Liver (tissue), 9 donors: Measurements from ENCODE around the gene ENKD1. TPM values are rescaled to one million over a fixed set of nuclear protein-coding genes. Genes with fewer than 3 reads are reported as not detected.

Experiments used
- DNase-seq: peaks from one replicate; pipeline ENCODE4 v3.0.0-alpha.2; 2017; ENCODE audit warnings: low spot score
- H3K27ac ChIP-seq, 2 donors: one replicate each; pipeline ENCODE4 v1.7.0; 2013; ENCODE audit warnings: inconsistent platforms in 2 of 2, low read length in 2 of 2, control low read depth in 1 of 2, low read depth in 1 of 2, mild to moderate bottlenecking in 1 of 2
- H3K27me3 ChIP-seq, 4 donors: one replicate each; pipeline versions ENCODE4 v1.6.1 to v1.7.0; 2013; ENCODE audit warnings: low read length in 3 of 4, inconsistent platforms in 1 of 4, mild to moderate bottlenecking in 1 of 4, moderate library complexity in 1 of 4; ENCODE audit not compliant: control insufficient read depth in 4 of 4, insufficient read depth in 4 of 4
- H3K36me3 ChIP-seq, 4 donors: one replicate each; pipeline versions ENCODE4 v1.6.1 to v1.7.0; 2013; ENCODE audit warnings: low read length in 3 of 4, mild to moderate bottlenecking in 3 of 4, low read depth in 1 of 4, moderate library complexity in 1 of 4; ENCODE audit not compliant: control insufficient read depth in 4 of 4, insufficient read depth in 3 of 4
- H3K4me1 ChIP-seq, 4 donors: one replicate each; pipeline versions ENCODE4 v1.6.1 to v1.7.0; 2013; ENCODE audit warnings: low read length in 3 of 4, mild to moderate bottlenecking in 3 of 4, moderate library complexity in 1 of 4; ENCODE audit not compliant: control insufficient read depth in 4 of 4, insufficient read depth in 4 of 4
- H3K4me3 ChIP-seq, 3 donors: one replicate each; pipeline versions ENCODE4 v1.6.1 to v1.7.0; 2013; ENCODE audit warnings: low read length in 3 of 3, control low read depth in 1 of 3, low read depth in 1 of 3, mild to moderate bottlenecking in 1 of 3
- H3K9ac ChIP-seq, 2 donors: one replicate each; pipeline ENCODE4 v1.7.0; 2013; ENCODE audit warnings: low read length in 2 of 2, mild to moderate bottlenecking in 2 of 2, moderate library complexity in 2 of 2, control low read depth in 1 of 2, low read depth in 1 of 2
- H3K9me3 ChIP-seq, 4 donors: one replicate each; pipeline versions ENCODE4 v1.6.1 to v1.7.0; 2013; ENCODE audit warnings: low read length in 3 of 4; ENCODE audit not compliant: control insufficient read depth in 4 of 4
- ATF3 ChIP-seq: IDR thresholded peaks from 2 replicates; pipeline ENCODE4 v1.6.1; 2016; ENCODE audit warnings: antibody characterized with exemption
- CTCF ChIP-seq: fragments of 150-350 bp; IDR thresholded peaks from 2 replicates; pipeline ENCODE4 v1.5.1; 2017; ENCODE audit warnings: improper control_type of control experiment, low read depth, low read length; ENCODE audit not compliant: missing input control
- EGR1 ChIP-seq, 2 donors: IDR thresholded peaks; 2 replicates each; pipeline ENCODE4 v1.6.1; 2016 to 2018; ENCODE audit warnings: antibody characterized with exemption in 2 of 2, low read depth in 2 of 2
- FOXA1 ChIP-seq: IDR thresholded peaks from 2 replicates; pipeline ENCODE4 v1.6.1; 2016; ENCODE audit warnings: antibody characterized with exemption
- FOXA2 ChIP-seq: IDR thresholded peaks from 2 replicates; pipeline ENCODE4 v1.6.1; 2016; ENCODE audit warnings: antibody characterized with exemption
- GABPA ChIP-seq, 2 donors: IDR thresholded peaks in 1 of 2; conservative IDR thresholded peaks in 1 of 2; 2 replicates each; pipeline ENCODE4 v1.6.1; 2016; ENCODE audit warnings: antibody characterized with exemption in 2 of 2, mild to moderate bottlenecking in 1 of 2, moderate library complexity in 1 of 2
- HNF4A ChIP-seq, 2 donors: conservative IDR thresholded peaks; 2 replicates each; pipeline ENCODE4 v1.6.1; 2016; ENCODE audit warnings: antibody characterized with exemption in 2 of 2, mild to moderate bottlenecking in 2 of 2
- HNF4G ChIP-seq: IDR thresholded peaks from 2 replicates; pipeline ENCODE4 v1.6.1; 2016; ENCODE audit warnings: antibody characterized with exemption
- JUND ChIP-seq, 2 donors: IDR thresholded peaks; 2 replicates each; pipeline ENCODE4 v1.6.1; 2016; ENCODE audit warnings: antibody characterized with exemption in 2 of 2
- MAX ChIP-seq: IDR thresholded peaks from 2 replicates; pipeline ENCODE4 v1.6.1; 2016; ENCODE audit warnings: antibody characterized with exemption
- NR2F2 ChIP-seq: IDR thresholded peaks from 2 replicates; pipeline ENCODE4 v1.6.1; 2016; ENCODE audit warnings: antibody characterized with exemption
- RAD21 ChIP-seq, 2 donors: IDR thresholded peaks; 2 replicates each; pipeline ENCODE4 v1.6.1; 2016; ENCODE audit warnings: antibody characterized with exemption in 2 of 2, mild to moderate bottlenecking in 2 of 2
- REST ChIP-seq: IDR thresholded peaks from 2 replicates; pipeline ENCODE4 v1.6.1; 2016; ENCODE audit warnings: antibody characterized with exemption, mild to moderate bottlenecking
- RXRA ChIP-seq, 2 donors: IDR thresholded peaks; 2 replicates each; pipeline ENCODE4 v1.6.1; 2017 to 2018; ENCODE audit warnings: antibody characterized with exemption in 2 of 2, mild to moderate bottlenecking in 1 of 2
- SP1 ChIP-seq: IDR thresholded peaks from 2 replicates; pipeline ENCODE4 v1.6.1; 2018; ENCODE audit warnings: antibody characterized with exemption, mild to moderate bottlenecking
- TAF1 ChIP-seq: conservative IDR thresholded peaks from 2 replicates; pipeline ENCODE4 v1.6.1; 2016; ENCODE audit warnings: antibody characterized with exemption, mild to moderate bottlenecking
- YY1 ChIP-seq: IDR thresholded peaks from 2 replicates; pipeline ENCODE4 v1.6.1; 2016; ENCODE audit warnings: antibody characterized with exemption, mild to moderate bottlenecking
- ZBTB33 ChIP-seq: IDR thresholded peaks from 2 replicates; pipeline ENCODE4 v1.6.1; 2016; ENCODE audit warnings: antibody characterized with exemption
- WGBS: extraction: QIAGEN DNeasy Blood & Tissue Kit; methylation state at CpG from one replicate; pipeline ENCODE4 v1.1.7; 2013; 5-methylcytosine and 5-hydroxymethylcytosine counted together
- polyA plus RNA-seq, 2 donors: library from polyadenylated mRNA; stranded (reverse) in 1 of 2; unstranded in 1 of 2; fragments of 200-250 nt in 1 of 2; fragments of >200 nt in 1 of 2; fragmentation: Nextera tagmentation in 1 of 2; extraction: Ambion mirVana in 1 of 2; gene quantifications; one replicate each; pipeline versions ENCODE4 v1.2.1 to v1.2.3, GENCODE V29; 2013 to 2015
- total RNA-seq, 2 donors: library from RNA; depleted of rRNA; stranded (reverse); fragments of >200 nt; gene quantifications; one replicate each; pipeline ENCODE4 v1.2.3, GENCODE V29; 2014
- donor health status: healthy.
- donor health status: healthy.
- donor health status: healthy.
- donor health status: healthy.
- donor health status: healthy.

ENKD1 gene
- total and polyA plus RNA-seq, 4 donors: 2.6 to 7.8 (median 4.7) TPM

- WGBS: 97% methylated on average over 1 of the region's 1 CpG
- no peak for DNase-seq
- no peak for TF ChIP-seq EGR1 (IDR thresholded peaks at IDR 0.05; ENCODE audit: low read depth in 2 of 2)
- TF ChIP-seq HNF4A (conservative IDR thresholded peaks at IDR 0.05): no peak
- TF ChIP-seq YY1: no peak
- no peak for TF ChIP-seq FOXA1
- no peak for TF ChIP-seq REST
- no peak for TF ChIP-seq HNF4G
- TF ChIP-seq JUND (IDR thresholded peaks at IDR 0.05): no peak
- TF ChIP-seq TAF1: no peak
- TF ChIP-seq ZBTB33: no peak
- no peak for TF ChIP-seq NR2F2
- no peak for TF ChIP-seq FOXA2
- TF ChIP-seq GABPA (IDR thresholded peaks at IDR 0.05 in 1 of 2, conservative IDR thresholded peaks at IDR 0.05 in 1 of 2): no peak
- TF ChIP-seq ATF3: no peak
- TF ChIP-seq MAX: no peak
- TF ChIP-seq RXRA (IDR thresholded peaks at IDR 0.05): no peak
- TF ChIP-seq SP1: no peak
These were observed 34.9 kb upstream of the ENKD1 start for GRCh38 chr16:67701420-67701819.

GRCh38 chr16:67699265-67699664 is 32.7 kb upstream of the ENKD1 start:
- Histone ChIP-seq H3K4me3 (no peak overlapping the region), H3K4me1 (peaks cover 0 to 20% (median 10%) of the 10 kb centered on the region in 4 donors), H3K27me3 (no peaks in the 10 kb centered on the region), H3K9ac (no peak overlapping the region), H3K9me3 (no peaks in the 10 kb centered on the region), H3K27ac (no peak overlapping the region), H3K36me3 (peaks cover 0 to 2% (median 2%) of the 10 kb centered on the region in 4 donors)
- WGBS: 91% methylated on average over 7 of the region's 7 CpGs
- DNase-seq: no peak
- TF ChIP-seq EGR1 (IDR thresholded peaks at IDR 0.05; ENCODE audit: low read depth in 2 of 2) (no peak), FOXA2 (no peak), SP1 (no peak), HNF4G (no peak), CTCF (no peak), ATF3 (no peak), ZBTB33 (no peak), GABPA (IDR thresholded peaks at IDR 0.05 in 1 of 2, conservative IDR thresholded peaks at IDR 0.05 in 1 of 2) (no peak), FOXA1 (no peak), YY1 (no peak), NR2F2 (no peak), MAX (no peak), HNF4A (conservative IDR thresholded peaks at IDR 0.05) (no peak), JUND (IDR thresholded peaks at IDR 0.05) (no peak), TAF1 (no peak), RXRA (IDR thresholded peaks at IDR 0.05) (no peak), RAD21 (IDR thresholded peaks at IDR 0.05) (no peak)

More at GRCh38 chr16:67701420-67701819, 34.9 kb upstream of the ENKD1 start:
- H3K9ac ChIP-seq: no peak overlapping the region
- no peaks in the 10 kb centered on the region for H3K9me3 ChIP-seq
- peaks cover 0 to 20% (median 9%) of the 10 kb centered on the region in 4 donors for H3K4me1 ChIP-seq
- H3K4me3 ChIP-seq: no peak overlapping the region
- peaks cover 0 to 2% (median 2%) of the 10 kb centered on the region in 4 donors for H3K36me3 ChIP-seq
- H3K27ac ChIP-seq: no peak overlapping the region
- no peaks in the 10 kb centered on the region for H3K27me3 ChIP-seq
